GM12891 (cell line): Measurements from ENCODE around the gene SLC2A8.

Experiments
- POLR2A ChIP-seq: IDR thresholded peaks from 2 replicates; pipeline ENCODE4 v1.6.1; 2011; ENCODE audit warnings: low read depth, low read length, control low read depth
- POLR2AphosphoS5 ChIP-seq: IDR thresholded peaks from 2 replicates; pipeline ENCODE4 v1.6.1; 2011; ENCODE audit warnings: low read depth, low read length, control low read depth
- TAF1 ChIP-seq: IDR thresholded peaks from 2 replicates; pipeline ENCODE4 v1.6.1; 2011; ENCODE audit warnings: low read depth, low read length, control low read depth

GRCh38 chr9:127423476-127423933 is 26.5 kb downstream of the SLC2A8 start:
- no peak for TF ChIP-seq TAF1
- TF ChIP-seq POLR2A: no peak
- TF ChIP-seq POLR2AphosphoS5: no peak
